Keratinocyte (primary cell): Measurements from ENCODE around the gene ZNF480. TPM values are rescaled to one million over a fixed set of nuclear protein-coding genes. Genes with fewer than 3 reads are reported as not detected.

Experiments
- DNase-seq: peaks from one replicate; pipeline ENCODE4 v3.0.0-alpha.2; 2011; ENCODE audit warnings: low read depth, missing footprints, low spot score
- FAIRE-seq: peaks from 2 replicates; lab custom pipeline; 2011; peaks lifted over from hg19 to GRCh38; lab: Jason Lieb, UNC
- H2AFZ ChIP-seq: 2 replicates; pipeline ENCODE4 v1.6.0; 2012; ENCODE audit warnings: low read length, control low read depth, inconsistent platforms; ENCODE audit not compliant: control insufficient read depth
- H3K27ac ChIP-seq: 2 replicates; pipeline ENCODE4 v1.5.1; 2011; ENCODE audit warnings: low read length; ENCODE audit not compliant: control insufficient read depth, insufficient read depth
- H3K27me3 ChIP-seq: 3 replicates; pipeline ENCODE4 v1.6.0; 2011; ENCODE audit warnings: low read length; ENCODE audit not compliant: control insufficient read depth, insufficient read depth; ENCODE audit errors: extremely low read depth
- H3K36me3 ChIP-seq, 2 experiments: 2 replicates in 1 of 2; 3 replicates in 1 of 2; pipeline ENCODE4 v1.5.1; 2011; ENCODE audit warnings: low read length in 2 of 2, mild to moderate bottlenecking in 1 of 2; ENCODE audit not compliant: control insufficient read depth in 2 of 2, insufficient read depth in 2 of 2; ENCODE audit errors: extremely low read depth in 1 of 2
- H3K4me1 ChIP-seq: 3 replicates; pipeline ENCODE4 v1.5.1; 2011; ENCODE audit warnings: low read length; ENCODE audit not compliant: control insufficient read depth, insufficient read depth; ENCODE audit errors: extremely low read depth
- H3K4me2 ChIP-seq: 3 replicates; pipeline ENCODE4 v1.6.0; 2011; ENCODE audit warnings: low read depth, low read length; ENCODE audit not compliant: control insufficient read depth, insufficient read depth; ENCODE audit errors: extremely low read depth
- H3K4me3 ChIP-seq, 3 experiments: fragments of 200-600 bp in 1 of 3; sonication (generic) in 1 of 3; 2 replicates in 2 of 3; 3 replicates in 1 of 3; pipeline ENCODE4 v1.5.1; 2011 to 2016; ENCODE audit warnings: low read length in 3 of 3, mild to moderate bottlenecking in 3 of 3, control low read depth in 2 of 3, inconsistent platforms in 1 of 3, low read depth in 1 of 3, mixed read lengths in 1 of 3, mixed run types in 1 of 3, moderate library complexity in 1 of 3; ENCODE audit not compliant: control insufficient read depth in 2 of 3, insufficient read depth in 2 of 3; ENCODE audit errors: extremely low read depth in 1 of 3
- H3K79me2 ChIP-seq: 2 replicates; pipeline ENCODE4 v1.6.0; 2012; ENCODE audit warnings: low read length; ENCODE audit not compliant: control insufficient read depth, insufficient read depth
- H3K9ac ChIP-seq: 3 replicates; pipeline ENCODE4 v1.6.0; 2011; ENCODE audit warnings: low read length; ENCODE audit not compliant: control insufficient read depth, insufficient read depth; ENCODE audit errors: extremely low read depth
- H3K9me1 ChIP-seq: 3 replicates; pipeline ENCODE4 v1.6.0; 2011; ENCODE audit warnings: low read length; ENCODE audit not compliant: control insufficient read depth, insufficient read depth; ENCODE audit errors: extremely low read depth
- H3K9me3 ChIP-seq: 2 replicates; pipeline ENCODE4 v1.5.1; 2012; ENCODE audit warnings: low read depth, low read length; ENCODE audit not compliant: control insufficient read depth
- H4K20me1 ChIP-seq: 3 replicates; pipeline ENCODE4 v1.6.0; 2011; ENCODE audit warnings: low read length; ENCODE audit not compliant: control insufficient read depth, insufficient read depth; ENCODE audit errors: extremely low read depth
- EZH2 ChIP-seq: IDR thresholded peaks from one replicate; pipeline ENCODE4 v1.6.1; 2012; ENCODE audit warnings: inconsistent platforms, mild to moderate bottlenecking, low read length, moderate library complexity
- dilution Hi-C: fragments of 300-500 bp; cut with MboI; formaldehyde crosslinking; loops from one replicate; pipeline ENCODE4 v1.7.0; 2020; ENCODE audit warnings: low sequenced_read_pairs; ENCODE audit not compliant: extremely low pct_ligation_motif_present
- polyA minus RNA-seq, 3 experiments: library from RNA; depleted of rRNA, polyadenylated mRNA; stranded (reverse); fragments of >200 nt; gene quantifications; 1 replicate in 1 of 3; 2 replicates in 1 of 3; 3 replicates in 1 of 3; pipeline ENCODE4 v1.2.3, GENCODE V29; 2011
- polyA plus RNA-seq, 5 experiments: library from polyadenylated mRNA; depleted of rRNA in 3 of 5; stranded (reverse) in 3 of 5; stranded (forward) in 1 of 5; unstranded in 1 of 5; fragments of >200 nt; gene quantifications; 1 replicate in 1 of 5; 2 replicates in 3 of 5; 3 replicates in 1 of 5; pipeline versions ENCODE4 v1.2.1 to v1.2.3, GENCODE V29; 2011 to 2012; ENCODE audit warnings: missing spikeins in 2 of 5, low read depth in 1 of 5, low replicate concordance in 1 of 5
- TF ChIP-seq, protein P1 (sequence below), 3 experiments: IDR thresholded peaks in 1 of 3; conservative IDR thresholded peaks in 1 of 3; optimal IDR thresholded peaks in 1 of 3; 2 replicates in 2 of 3; 3 replicates in 1 of 3; pipeline versions ENCODE3 to v1.5.1; 2011; ENCODE audit warnings: low read length in 3 of 3, mild to moderate bottlenecking in 3 of 3, moderate library complexity in 2 of 3, control low read depth in 1 of 3, inconsistent platforms in 1 of 3; ENCODE audit not compliant: insufficient read depth in 2 of 3; ENCODE audit errors: extremely low read depth in 1 of 3

ZNF480 gene
- polyA plus RNA-seq (4.9 to 7.5 TPM (median 5.1 TPM) in 3 replicates), polyA minus RNA-seq (1.7 to 14.6 TPM (median 4.9 TPM) in 3 replicates)
- 8.7 TPM for polyA plus RNA-seq (2011; ENCODE audit: low read depth)
- 3.2 and 8.4 TPM in 2 replicates for polyA plus RNA-seq (2011; cell fraction: cytosol; rRNA removed)
- polyA plus RNA-seq (2011; cell fraction: nucleus; rRNA removed): 4.9 and 7.2 TPM in 2 replicates
- polyA plus RNA-seq (2012; ENCODE audit: low replicate concordance): 6.6 and 6.8 TPM in 2 replicates
- 6.9 TPM for polyA minus RNA-seq (2011; cell fraction: cytosol; rRNA and poly(A)+ RNA removed)
- 4.1 and 8.1 TPM in 2 replicates for polyA minus RNA-seq (2011; cell fraction: nucleus; rRNA and poly(A)+ RNA removed)

DNA sequence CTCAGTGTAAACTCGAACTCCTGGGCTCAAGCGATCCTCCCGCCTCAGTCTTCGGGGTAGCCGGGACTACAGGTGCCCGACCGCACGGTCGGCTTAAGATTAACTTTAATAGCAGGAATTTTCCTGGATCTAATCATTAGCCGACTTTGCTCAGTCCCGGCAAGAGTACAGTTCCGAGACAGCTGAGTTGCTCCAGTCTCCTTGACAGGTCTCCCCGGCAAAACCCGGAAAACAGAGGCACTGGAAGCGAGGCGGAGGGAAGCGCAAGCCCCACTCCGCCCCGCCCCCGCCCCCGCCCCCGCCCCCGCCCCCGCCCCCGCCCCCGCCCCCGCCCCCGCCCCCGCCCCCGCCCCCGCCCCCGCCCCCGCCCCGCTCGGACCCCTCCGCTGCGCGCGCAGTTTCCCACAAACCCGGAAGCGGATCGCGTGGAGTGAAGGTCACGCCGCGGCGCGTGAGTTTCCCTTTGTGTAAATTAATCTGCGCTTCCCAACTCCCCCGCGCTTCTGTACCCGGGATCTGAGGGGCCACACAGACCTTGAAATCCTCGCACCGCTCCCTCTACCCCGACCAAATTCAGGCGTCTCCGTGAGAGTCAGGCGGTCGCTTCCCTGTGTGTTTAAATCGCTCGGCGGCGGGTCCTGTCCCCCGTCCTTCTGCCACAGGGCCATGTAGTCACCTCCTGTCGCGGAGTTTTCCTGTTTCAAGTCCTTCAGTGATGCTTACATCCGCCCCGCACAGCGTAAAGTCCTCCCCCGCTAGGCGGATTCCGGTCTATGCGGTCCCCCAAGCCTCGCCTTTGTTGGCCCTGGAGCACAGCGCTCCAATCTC is at the start of gene ZNF480:
Gene ZNF480, plus strand, starts transcription at position 397 of the 828 bp plus-strand sequence. CDS start 3,244 bp downstream, outside the sequence.
- FAIRE-seq (no peak), DNase-seq (peak; percentile 49)
- Histone ChIP-seq H3K4me1 (no peaks in the 10 kb centered on the region), H4K20me1 (no peaks in the 10 kb centered on the region), H3K4me3 (peak within 1 kb of the TSS; percentile 85 to 94 (median 86)), H3K27ac (peak within 1 kb of the TSS; percentile 86), H3K79me2 (peaks cover 17% of the 10 kb centered on the region), H2AFZ (peak within 1 kb of the TSS; percentile 93), H3K9ac (peak within 1 kb of the TSS; percentile 96), H3K9me3 (peaks cover 5% of the 10 kb centered on the region), H3K4me2 (peak within 1 kb of the TSS; percentile 89), H3K36me3 (peaks cover 9 to 12% of the 10 kb centered on the region in 2 experiments), H3K27me3 (no peaks in the 10 kb centered on the region), H3K9me1 (no peaks in the 10 kb centered on the region)
- dilution Hi-C loops: no loop called here
- TF ChIP-seq, protein P1, sequence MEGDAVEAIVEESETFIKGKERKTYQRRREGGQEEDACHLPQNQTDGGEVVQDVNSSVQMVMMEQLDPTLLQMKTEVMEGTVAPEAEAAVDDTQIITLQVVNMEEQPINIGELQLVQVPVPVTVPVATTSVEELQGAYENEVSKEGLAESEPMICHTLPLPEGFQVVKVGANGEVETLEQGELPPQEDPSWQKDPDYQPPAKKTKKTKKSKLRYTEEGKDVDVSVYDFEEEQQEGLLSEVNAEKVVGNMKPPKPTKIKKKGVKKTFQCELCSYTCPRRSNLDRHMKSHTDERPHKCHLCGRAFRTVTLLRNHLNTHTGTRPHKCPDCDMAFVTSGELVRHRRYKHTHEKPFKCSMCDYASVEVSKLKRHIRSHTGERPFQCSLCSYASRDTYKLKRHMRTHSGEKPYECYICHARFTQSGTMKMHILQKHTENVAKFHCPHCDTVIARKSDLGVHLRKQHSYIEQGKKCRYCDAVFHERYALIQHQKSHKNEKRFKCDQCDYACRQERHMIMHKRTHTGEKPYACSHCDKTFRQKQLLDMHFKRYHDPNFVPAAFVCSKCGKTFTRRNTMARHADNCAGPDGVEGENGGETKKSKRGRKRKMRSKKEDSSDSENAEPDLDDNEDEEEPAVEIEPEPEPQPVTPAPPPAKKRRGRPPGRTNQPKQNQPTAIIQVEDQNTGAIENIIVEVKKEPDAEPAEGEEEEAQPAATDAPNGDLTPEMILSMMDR (optimal IDR thresholded peaks at IDR 0.05 in 1 of 3, IDR thresholded peaks at IDR 0.05 in 1 of 3, conservative IDR thresholded peaks at IDR 0.05 in 1 of 3; ENCODE audit: extremely low read depth in 1 of 3, insufficient read depth in 2 of 3, low read length in 3 of 3): no peak
- no peak for TF ChIP-seq EZH2

DNA sequence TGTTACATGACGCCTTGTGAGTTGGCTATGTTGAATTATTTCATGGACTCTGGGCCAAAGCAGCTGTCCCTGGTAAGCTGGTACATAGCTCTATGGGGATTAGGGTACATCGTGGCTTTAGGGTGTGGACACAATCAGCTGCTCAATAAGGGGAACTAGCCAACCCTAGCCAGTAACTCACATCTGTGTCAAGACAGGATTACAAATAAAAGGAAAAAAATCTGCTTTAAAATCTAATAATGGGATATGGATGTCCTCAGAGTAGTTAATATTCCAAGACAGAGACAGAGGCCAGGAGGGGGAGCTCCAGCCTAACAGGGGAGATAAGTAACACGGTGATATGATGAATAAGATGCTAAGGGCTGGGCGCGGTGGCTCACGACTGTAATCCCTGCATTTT is 48.7 kb upstream of the ZNF480 start:
- H3K79me2 ChIP-seq: no peaks in the 10 kb centered on the region
- H3K27me3 ChIP-seq: no peaks in the 10 kb centered on the region
- no peak overlapping the region for H3K27ac ChIP-seq
- no peaks in the 10 kb centered on the region for H4K20me1 ChIP-seq
- dilution Hi-C loops: no loop called here
- FAIRE-seq: no peak
- no peak overlapping the region for H2AFZ ChIP-seq
- H3K4me1 ChIP-seq: no peaks in the 10 kb centered on the region
- no peak overlapping the region for H3K9ac ChIP-seq
- no peaks in the 10 kb centered on the region for H3K9me3 ChIP-seq
- no peak for DNase-seq
- H3K36me3 ChIP-seq: no peaks in the 10 kb centered on the region
- H3K4me2 ChIP-seq: no peak overlapping the region
- H3K4me3 ChIP-seq: no peak overlapping the region
- H3K9me1 ChIP-seq: no peaks in the 10 kb centered on the region
- TF ChIP-seq EZH2: no peak
- TF ChIP-seq, protein P1 (optimal IDR thresholded peaks at IDR 0.05 in 1 of 3, IDR thresholded peaks at IDR 0.05 in 1 of 3, conservative IDR thresholded peaks at IDR 0.05 in 1 of 3; ENCODE audit: extremely low read depth in 1 of 3, insufficient read depth in 2 of 3, low read length in 3 of 3): peak; percentile 36 to 56 (median 50)
